BJ (cell line): ENCODE measurements around the gene PRSS16. TPM values are rescaled to one million over a fixed set of nuclear protein-coding genes. Genes with fewer than 3 reads are reported as not detected.
A peak's percentile ranks its signal among the peaks of the same experiment; 100 is the strongest.

Source experiments
- CTCF ChIA-PET: fragments of 350-600 bp; formaldehyde crosslinking; extraction: SDS; loops from one replicate; lab custom pipeline; 2021; ENCODE audit warnings: antibody characterized with exemption, inconsistent platforms; lab: Yijun Ruan, JAX
- POLR2A ChIA-PET: fragments of 300-600 bp; sonication (Branson Sonifier 250); formaldehyde crosslinking; extraction: SDS; loops from one replicate; lab custom pipeline; 2021; ENCODE audit warnings: antibody characterized with exemption; lab: Charles Lee
- DNase-seq: peaks from one replicate; pipeline ENCODE4 v3.0.0-alpha.2; 2011; ENCODE audit warnings: low read depth
- H3K27me3 ChIP-seq: 2 replicates; pipeline ENCODE4 v1.6.0; 2011; ENCODE audit warnings: low read length; ENCODE audit not compliant: control insufficient read depth, insufficient read depth
- H3K36me3 ChIP-seq: 2 replicates; pipeline ENCODE4 v1.5.1; 2011; ENCODE audit warnings: low read length; ENCODE audit not compliant: control insufficient read depth, insufficient read depth
- H3K4me3 ChIP-seq: 2 replicates; pipeline ENCODE4 v1.5.1; 2011; ENCODE audit warnings: low read depth, mild to moderate bottlenecking, control low read depth, low read length
- CTCF ChIP-seq: IDR thresholded peaks from 2 replicates; pipeline ENCODE4 v1.5.1; 2011; ENCODE audit warnings: low read depth, mild to moderate bottlenecking, control low read depth, inconsistent platforms, low read length, moderate library complexity; ENCODE audit not compliant: insufficient read depth
- polyA plus RNA-seq: library from polyadenylated mRNA; depleted of rRNA; stranded (reverse); fragments of >200 nt; gene quantifications from 2 replicates; pipeline ENCODE4 v1.2.3, GENCODE V29; 2011

The PRSS16 gene
- polyA plus RNA-seq, 1 experiment = 0.23 TPM

GRCh38 chr6:27280064-27280539 lies 32.6 kb downstream of the PRSS16 start:
- peak overlapping the region; percentile 33 for H3K4me3 ChIP-seq
- no peak for DNase-seq
- ChIA-PET POLR2A (no interaction called here), CTCF (interaction anchor here (0.6 to 1.6 kb wide), 2 partner anchors 33 to 79 kb away, joined by 3 read pairs; no protein-coding TSS in a partner anchor)
- H3K27me3 ChIP-seq = peaks cover 14% of the 10 kb centered on the region
- H3K36me3 ChIP-seq = no peaks in the 10 kb centered on the region
- TF ChIP-seq CTCF = no peak

GRCh38 chr6:27280540-27281000 lies 33.1 kb downstream of the PRSS16 start:
- DNase-seq = no peak
- CTCF ChIA-PET = interaction anchor here (0.6 to 1.6 kb wide), 2 partner anchors 32 to 80 kb away, joined by 3 read pairs; no protein-coding TSS in a partner anchor
- no peak for TF ChIP-seq CTCF
- Histone ChIP-seq H3K27me3 (peaks cover 16% of the 10 kb centered on the region), H3K36me3 (no peaks in the 10 kb centered on the region), H3K4me3 (peak overlapping the region; percentile 33)
- POLR2A ChIA-PET = no interaction called here

GRCh38 chr6:27281105-27281539 lies 33.6 kb downstream of the PRSS16 start:
- ChIA-PET CTCF (no interaction called here), POLR2A (no interaction called here)
- no peak for TF ChIP-seq CTCF
- Histone ChIP-seq H3K36me3 (no peaks in the 10 kb centered on the region), H3K27me3 (peaks cover 15% of the 10 kb centered on the region), H3K4me3 (no peak overlapping the region)
- no peak for DNase-seq

- no peak for DNase-seq
- CTCF ChIA-PET = no interaction called here
- Histone ChIP-seq H3K27me3 (peaks cover 17% of the 10 kb centered on the region), H3K4me3 (no peak overlapping the region), H3K36me3 (no peaks in the 10 kb centered on the region)
- TF ChIP-seq CTCF = no peak
- POLR2A ChIA-PET = no interaction called here
Observed at GRCh38 chr6:27281569-27281968, 34.1 kb downstream of the PRSS16 start.

- ChIA-PET CTCF (interaction anchor here (0.6 kb wide), 1 partner anchor 224 kb away, joined by 3 read pairs; no protein-coding TSS in a partner anchor), POLR2A (no interaction called here)
- TF ChIP-seq CTCF = no peak
- no peaks in the 10 kb centered on the region for H3K36me3 ChIP-seq
- peaks cover 23% of the 10 kb centered on the region for H3K27me3 ChIP-seq
- H3K4me3 ChIP-seq = no peak overlapping the region
- DNase-seq = no peak
Observed at GRCh38 chr6:27283279-27283678, 35.8 kb downstream of the PRSS16 start.
